Measurements from ENCODE around the gene CYFIP2.

The CYFIP2 gene

GRCh38 chr5:157289164-157289819 lies 23.4 kb downstream of the CYFIP2 start:
- no peak for DNase-seq

DNA sequence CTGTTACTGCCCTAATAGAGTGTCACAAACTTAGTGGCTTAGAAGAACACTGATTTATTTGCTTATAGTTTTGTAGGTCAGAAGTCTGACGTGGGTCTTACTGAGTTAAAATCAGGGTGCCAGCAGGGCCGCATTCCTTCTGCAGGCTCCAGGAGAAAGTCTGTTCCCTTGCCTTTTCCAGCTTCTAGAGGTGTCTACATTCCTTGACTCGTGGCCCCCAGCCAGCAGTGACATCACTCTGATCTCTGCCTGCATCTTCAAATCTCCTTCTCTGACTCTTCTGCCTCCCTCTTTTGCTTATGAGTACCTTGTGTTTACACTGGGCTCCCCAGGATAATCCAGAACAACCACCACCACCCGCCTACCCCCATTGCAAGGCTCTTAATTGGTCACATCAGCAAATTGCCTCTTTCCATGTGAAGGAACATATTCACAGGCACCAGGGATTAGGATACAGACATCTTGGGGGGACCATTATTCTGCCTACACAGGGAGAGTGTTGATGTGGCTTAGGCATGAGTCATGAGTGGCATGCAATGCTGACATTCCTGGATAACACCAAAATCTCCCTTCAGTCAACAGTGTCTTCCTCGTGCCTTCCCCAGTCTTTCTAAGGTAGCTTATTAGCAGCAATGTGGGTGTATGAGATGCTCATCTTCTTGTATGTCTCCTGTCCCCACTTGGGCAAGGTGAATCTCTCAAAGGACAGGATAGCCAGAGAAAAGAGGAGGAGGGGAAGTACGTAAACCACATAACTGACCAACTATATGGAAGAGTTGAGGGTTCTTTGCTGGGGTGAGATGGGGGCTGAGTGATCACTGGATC lies 24.4 kb downstream of the CYFIP2 start:
- DNase-seq = no peak

DNA sequence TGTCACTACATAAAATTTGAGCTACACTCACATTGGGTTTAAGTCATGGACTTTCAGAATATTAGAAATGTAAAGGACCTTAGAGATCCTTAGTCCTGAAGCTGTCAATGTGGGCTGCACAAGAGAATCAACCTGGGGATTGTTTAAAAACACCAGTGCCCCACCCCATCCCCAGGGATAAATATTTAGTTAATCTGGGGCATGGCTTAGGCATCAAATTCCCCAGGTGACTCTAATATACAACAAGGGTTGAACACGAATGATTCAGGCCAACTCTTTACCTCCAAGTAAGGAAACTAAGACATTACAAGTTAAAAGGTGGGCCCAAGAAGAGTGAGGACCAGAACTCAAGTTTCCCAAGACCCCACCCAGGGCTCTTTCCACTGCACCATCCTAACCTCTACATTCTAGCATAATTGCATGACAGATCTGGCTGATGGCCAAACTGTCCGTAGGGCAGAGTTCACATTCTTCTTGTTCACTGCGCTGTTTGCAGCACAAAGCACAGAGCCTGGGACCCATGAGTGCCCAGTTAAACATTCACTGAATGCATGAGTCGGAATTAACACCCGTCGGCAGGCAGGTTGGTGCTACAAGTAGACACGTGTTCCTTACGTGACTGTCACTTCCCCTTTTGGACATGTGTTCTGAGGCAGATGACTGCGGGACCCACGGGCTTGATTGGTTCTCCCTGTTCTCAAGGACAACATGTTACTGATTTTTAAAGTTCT lies 25.2 kb downstream of the CYFIP2 start:
- DNase-seq = no peak

DNA sequence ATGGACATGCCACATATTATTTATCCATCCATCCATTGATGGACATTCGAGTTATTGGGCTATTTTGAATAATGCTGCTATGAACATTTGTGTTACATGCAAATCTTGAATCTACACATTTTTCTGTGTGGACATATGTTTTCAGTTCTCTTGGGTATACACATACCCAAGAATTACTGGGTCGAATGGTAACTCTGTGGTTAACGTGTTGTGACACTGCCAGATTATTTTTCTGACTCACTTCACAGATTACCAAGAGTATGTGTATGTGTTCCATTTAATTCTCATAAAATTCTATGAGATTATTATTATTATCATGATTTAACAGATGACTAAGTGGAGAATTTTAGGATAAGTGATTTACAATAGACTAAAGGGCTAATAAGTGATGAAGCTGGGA lies 26.7 kb downstream of the CYFIP2 start:
- no peak for DNase-seq

DNA sequence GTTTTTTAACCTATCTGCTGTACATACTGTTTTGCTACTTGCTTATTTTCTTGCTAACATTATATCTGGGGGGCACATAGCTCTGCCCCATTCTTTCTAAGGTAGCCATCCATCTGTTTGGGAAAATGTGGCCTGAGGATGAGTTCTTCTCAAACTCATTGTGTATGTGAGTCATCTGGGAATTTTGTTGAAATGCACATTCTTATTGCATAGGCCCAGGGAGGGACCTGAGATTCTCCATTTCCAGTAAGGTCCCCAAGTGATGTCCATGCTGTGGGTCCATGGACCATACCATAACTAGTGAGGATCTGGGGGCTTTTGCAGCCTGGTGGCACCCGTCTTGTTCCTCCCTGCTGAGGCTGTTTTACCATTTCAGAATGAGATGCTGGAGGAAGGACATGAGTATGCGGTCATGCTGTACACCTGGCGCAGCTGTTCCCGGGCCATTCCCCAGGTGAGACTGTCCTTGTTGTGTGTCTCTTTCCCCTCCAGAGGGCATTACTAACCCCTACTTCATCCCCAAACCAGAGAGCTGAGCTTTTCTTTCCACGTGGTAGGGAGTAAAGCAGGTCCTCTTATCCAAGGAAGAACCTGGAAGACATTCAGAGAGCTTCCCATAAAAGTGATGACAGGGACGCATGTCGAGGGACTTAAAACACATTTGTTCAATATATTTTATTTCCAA lies 28.6 kb downstream of the CYFIP2 start:
- no peak for DNase-seq

- DNase-seq = no peak
Measured at GRCh38 chr5:157295247-157295646, 29.3 kb downstream of the CYFIP2 start.

GRCh38 chr5:157300564-157300963 lies 34.6 kb downstream of the CYFIP2 start:
- DNase-seq = no peak

GRCh38 chr5:157301066-157301465 lies 35.1 kb downstream of the CYFIP2 start:
- DNase-seq = no peak

DNA sequence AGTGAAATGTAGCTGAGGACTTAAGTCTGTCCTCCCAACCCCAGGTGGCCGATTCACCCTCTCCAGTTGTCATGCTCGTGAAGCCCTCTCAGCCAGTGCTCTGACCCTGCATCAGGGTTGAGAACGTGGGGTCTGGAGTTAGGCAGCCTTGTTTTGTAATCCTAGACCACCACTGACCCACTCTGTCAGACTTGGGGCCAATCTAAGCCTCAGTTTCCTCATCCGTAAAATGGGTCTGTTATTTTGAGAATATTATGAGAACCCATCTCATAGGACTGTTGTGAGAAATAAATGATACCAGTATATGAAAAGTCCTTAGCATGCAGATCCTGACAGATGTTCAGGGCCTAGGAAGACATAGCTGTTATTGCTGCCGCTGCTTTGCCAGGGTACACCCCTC lies 37.1 kb downstream of the CYFIP2 start:
- no peak for DNase-seq

GRCh38 chr5:157303667-157304327 lies 37.9 kb downstream of the CYFIP2 start:
- DNase-seq = no peak

GRCh38 chr5:157306081-157306480 lies 40.2 kb downstream of the CYFIP2 start:
- no peak for DNase-seq

DNA sequence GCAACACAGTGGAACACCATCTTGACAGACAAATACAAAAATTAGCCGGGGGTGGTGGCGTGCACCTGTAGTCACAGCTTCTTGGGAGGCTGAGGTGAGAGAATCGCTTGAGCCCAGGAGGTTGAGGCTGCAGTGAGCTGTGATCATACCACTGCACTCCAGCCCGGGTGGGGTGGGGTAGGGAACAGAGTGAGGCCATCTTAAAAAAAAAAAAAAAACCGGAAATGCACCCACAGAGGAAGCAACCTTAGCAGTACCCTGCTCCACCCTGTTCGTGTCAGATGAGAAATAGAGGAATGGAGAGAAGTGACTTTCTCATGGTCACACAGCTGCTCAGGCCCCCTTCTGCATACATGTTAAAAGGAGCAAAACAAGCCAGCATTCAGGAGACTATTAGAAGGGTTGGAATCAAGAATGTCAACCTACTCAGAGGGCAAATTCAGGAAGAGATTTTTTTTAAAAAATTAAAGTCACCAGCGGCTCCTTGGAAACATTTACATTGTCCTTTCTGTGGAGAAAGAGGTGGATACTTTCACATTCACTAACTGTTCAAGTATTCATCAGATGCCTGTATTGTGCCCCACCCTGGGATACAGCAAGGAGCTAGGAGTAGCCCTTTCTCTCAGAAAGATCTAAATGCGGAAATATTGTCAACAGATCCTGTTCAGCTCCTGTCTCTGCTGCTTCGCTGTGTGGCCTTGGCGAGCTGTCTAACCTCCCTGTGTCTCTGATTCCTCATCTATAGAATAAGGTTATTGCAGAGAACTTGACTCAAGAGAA lies 41.0 kb downstream of the CYFIP2 start:
- DNase-seq = no peak

GRCh38 chr5:157308836-157309465 lies 43.0 kb downstream of the CYFIP2 start:
- no peak for DNase-seq

DNA sequence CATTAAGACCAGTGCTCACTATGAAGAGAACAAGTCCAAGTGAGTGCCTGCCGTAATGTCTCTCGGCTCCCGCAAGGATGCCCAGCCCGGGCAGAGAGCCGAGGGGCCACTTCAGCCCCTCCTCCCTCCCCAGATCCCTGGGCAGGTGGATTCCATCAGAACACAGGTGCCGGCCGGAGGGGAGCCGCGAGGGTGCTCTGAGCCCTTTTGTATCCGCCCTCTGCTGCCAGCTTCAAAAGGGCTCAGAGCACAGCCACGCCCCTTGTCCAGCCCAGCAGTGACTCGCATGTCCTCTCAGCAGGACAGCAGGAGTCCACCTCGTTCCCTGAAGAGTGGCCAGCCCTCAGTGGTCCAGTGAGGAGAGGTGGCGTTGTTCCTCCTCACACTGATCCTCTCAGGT lies 43.9 kb downstream of the CYFIP2 start:
- no peak for DNase-seq

DNA sequence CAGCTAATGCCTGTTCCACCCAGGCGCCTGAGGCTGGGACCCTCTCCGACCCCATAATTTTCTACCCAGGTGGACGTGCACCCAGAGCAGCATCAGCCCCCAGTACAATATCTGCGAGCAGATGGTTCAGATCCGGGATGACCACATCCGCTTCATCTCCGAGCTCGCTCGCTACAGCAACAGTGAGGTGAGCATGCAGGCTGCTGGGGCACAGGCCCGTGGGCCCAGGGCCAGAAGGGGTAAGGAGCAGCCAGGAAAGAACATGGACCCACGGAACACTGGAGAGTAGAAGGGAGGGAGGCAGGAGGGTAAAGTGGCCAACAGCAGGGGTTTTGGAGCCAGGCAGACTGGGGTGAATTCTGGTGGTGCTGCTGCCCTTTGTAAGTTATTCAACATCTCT lies 45.7 kb downstream of the CYFIP2 start:
- DNase-seq = no peak

DNA sequence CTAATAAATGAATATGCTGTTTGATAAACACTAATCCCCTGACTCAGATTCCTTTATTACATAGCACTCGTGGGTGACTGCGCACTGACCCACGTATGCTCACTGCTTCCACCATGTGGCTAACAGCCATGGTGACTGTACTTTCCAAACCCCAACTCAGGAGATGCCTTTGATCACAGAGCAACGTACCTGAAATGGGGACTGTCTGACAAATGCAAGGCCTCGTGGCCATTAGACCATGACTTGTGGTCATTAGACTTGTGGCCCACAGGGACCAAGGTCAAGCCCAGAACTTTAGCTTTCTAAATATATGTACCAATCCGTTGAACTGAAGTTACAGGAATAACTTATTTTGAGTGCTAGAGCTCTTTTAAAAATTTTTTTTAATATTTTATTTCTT lies 46.6 kb downstream of the CYFIP2 start:
- DNase-seq = no peak

DNA sequence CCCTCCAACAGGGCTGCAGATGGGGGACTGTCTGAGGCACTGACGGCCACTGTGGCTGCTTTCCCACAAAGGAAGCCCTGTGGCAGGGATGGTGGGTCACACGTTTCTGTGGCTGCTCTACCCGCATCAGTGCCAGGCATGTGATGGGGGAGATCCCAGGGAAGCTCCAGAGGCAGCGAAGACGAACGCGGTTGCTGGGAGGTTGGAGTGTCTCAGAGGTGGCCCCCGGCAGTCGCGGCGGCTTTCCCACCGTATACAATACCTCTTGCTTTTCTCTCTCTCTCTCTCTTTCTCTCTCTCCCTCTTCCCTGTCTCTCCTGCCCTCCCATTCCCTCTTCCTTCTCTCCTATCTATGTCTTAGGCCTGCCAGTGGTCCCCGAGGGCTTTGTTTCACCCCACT lies 56.7 kb downstream of the CYFIP2 start:
- DNase-seq = no peak

DNA sequence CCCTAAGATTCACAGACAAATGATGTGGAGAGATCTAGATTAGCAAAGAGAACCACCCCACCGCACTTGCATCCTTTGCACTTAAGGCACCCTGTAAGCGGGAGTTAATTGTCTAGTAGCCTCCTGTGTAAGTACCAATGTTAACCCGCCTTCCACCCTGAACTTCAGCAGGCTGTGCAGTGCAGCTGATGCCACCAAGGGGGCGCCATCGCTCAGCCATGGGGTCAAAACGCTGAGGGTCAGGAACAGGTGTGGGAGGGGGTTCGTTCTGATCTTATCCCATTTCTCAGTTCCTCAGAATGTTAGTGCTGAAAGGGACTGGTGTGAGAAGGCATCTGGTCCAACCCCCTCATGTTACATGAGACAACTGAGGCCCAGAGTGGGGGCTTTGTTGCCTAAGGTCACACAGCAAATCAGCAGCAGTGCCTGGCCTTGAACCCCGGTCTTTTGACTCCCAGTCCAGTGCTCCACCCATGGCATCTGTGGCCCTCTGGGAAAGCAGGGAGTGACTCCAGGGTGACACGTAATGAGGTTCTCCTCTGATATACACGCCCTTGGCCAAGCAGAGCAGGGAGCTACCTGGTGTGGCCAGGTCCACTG lies 57.3 kb downstream of the CYFIP2 start:
- DNase-seq = no peak

DNA sequence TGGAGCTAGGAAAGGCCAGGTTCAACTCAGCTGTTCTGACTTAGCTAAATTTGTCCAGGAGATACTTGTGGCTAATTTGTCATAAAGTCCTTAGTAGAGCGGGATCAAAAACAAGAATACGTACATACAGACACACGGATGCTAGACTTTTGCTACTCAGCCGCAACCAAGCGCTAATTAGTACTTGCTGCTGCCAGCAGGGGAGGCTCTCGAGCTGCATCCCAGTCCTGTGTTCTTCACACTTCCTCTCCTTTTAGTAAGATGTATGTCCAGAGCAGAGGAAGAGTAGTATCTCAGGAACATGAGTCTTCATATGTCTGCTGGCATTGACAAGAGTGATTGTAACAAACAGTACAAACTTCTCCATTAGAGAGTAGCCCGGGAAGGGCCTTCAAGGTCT lies 58.3 kb downstream of the CYFIP2 start:
- DNase-seq = no peak

DNA sequence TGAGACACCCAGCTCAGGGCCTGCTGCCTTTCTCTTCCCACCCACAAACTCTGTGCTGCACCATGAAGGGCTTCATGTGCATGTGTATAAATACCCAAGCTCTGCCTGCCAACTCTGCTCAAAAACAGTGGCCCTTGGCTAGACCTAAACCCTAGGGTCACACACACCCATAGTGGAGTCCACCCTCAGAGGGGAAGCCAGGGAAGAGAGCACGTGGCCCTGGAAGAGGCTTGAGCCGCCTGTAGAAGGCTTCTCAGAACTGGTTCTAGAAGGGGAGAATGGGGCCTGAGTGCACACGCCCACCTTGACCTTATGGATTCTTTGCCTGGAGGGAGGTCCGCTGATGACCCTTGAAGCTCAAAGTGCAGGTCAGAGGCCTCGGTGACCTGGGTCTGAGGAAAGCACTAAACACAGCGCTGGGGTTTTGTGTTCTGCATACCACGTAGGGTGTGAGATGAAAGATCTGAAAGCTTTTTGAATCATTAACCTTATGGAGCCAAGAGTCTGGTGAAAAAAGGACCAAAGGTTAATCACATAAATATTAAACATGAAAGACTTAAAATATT lies 60.6 kb downstream of the CYFIP2 start:
- no peak for DNase-seq

DNA sequence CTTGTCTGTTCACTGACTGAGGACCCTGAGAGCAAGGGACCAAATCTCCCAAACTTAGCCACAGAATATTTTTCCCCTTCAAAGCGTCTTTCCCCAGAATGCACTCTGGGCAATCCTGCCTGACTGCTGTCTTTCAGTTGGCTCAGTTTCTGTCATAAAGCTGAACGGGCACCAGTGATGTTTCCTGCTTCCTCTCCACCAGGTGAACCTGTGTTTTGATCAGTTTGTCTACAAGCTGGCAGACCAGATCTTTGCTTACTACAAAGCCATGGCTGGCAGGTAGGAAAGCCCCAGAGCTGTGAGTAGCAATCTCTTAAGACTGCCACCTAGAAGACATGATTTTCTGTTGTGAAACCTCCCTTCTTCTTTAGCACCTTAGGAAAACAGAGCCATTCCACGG lies 61.8 kb downstream of the CYFIP2 start:
- no peak for DNase-seq
